ENCODE measurements around the gene CTSE. TPM values are rescaled to one million over a fixed set of nuclear protein-coding genes. Genes with fewer than 3 reads are reported as not detected.

Gene CTSE
- total and polyA plus RNA-seq, 7 experiments from 2014 or later = not detected

GRCh38 chr1:206003854-206004800, 19.6 kb downstream of the CTSE start:
- H3K36me3 ChIP-seq (ENCODE audit: control insufficient read depth in 2 of 3, insufficient read depth in 3 of 3, low read length in 3 of 3) = no peaks in the 10 kb centered on the region
- ATAC-seq = no peak
- H3K4me1 ChIP-seq (ENCODE audit: control insufficient read depth in 2 of 2, insufficient read depth in 2 of 2, low read length in 2 of 2) = no peaks in the 10 kb centered on the region
- no peak for DNase-seq
- H3K27me3 ChIP-seq (ENCODE audit: control insufficient read depth in 2 of 2, insufficient read depth in 2 of 2, low read length in 2 of 2) = no peaks in the 10 kb centered on the region
- H3K27ac ChIP-seq (ENCODE audit: low read depth, low read length) = no peak overlapping the region
- Mint-ChIP-seq H3K4me1 (peaks cover 0 to 9% (median 0%) of the 10 kb centered on the region in 7 donors), H3K4me3 (no peak overlapping the region), H3K27ac (peak overlapping the region in 1 of 9 donors; percentile 6), H3K36me3 (no peaks in the 10 kb centered on the region), H3K9me3 (peaks cover 0 to 1% (median 0%) of the 10 kb centered on the region in 11 donors), H3K27me3 (peaks cover 0 to 9% (median 5%) of the 10 kb centered on the region in 5 donors)
- H3K9me3 ChIP-seq (ENCODE audit: control insufficient read depth in 2 of 3, low read length in 3 of 3) = no peaks in the 10 kb centered on the region
- POLR2A ChIA-PET = no interaction called here
- intact Hi-C loops (cut with micrococcal nuclease) = no loop called here
- CTCF ChIA-PET = no interaction called here
- no peak overlapping the region for H3K4me3 ChIP-seq (ENCODE audit: low read length)

DNA sequence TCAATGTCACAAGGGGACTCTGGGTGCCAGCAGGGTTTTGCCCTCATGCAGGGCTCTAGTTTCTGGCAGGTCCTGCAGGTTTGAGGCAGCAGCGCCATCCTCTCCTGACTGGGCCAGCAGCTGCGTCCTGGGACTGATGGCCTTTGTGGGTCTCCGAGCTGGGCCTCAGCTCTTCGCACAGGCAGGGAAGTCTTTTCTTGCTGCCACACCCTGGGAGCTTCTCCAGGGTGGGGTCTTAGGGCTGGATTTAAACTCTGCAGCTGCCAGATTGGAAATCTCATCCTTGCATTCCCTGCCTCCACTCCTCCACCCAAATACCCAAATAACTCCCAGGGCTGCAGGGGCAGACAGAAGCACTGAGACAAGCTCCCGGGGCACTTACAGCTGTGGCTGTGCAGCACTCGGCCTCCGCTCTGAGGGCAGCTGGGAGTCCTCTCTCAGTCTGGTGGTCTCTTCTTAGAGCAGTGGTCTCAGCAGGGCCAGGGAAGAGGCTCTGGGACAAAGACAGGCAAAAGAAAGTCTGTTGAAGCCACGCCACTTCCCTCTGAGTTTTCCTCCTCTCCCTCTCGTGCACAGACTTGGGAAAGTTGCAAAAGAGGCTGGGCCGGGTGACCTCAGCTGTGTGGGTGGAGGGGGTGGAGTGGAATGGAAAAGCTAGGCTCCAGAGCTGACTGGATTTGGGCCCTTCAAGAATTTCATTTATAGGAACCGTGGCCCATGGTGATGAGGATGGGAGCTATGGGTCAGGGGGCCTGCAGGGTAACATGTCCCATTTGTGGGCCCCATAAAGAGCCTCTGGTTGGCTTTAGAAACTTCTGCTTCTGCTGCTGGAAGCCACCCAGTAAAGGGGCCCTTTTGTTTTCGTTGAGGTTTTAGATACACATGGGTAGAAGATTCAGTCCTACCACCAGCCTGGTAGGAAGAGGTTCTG, 20.6 kb downstream of the CTSE start, which contains the start of gene RAB7B:
RAB7B (minus strand) TSS at position 525 of the 931 bp plus-strand sequence. CDS start 9,260 bp downstream, outside the sequence.
- Histone ChIP-seq H3K27me3 (ENCODE audit: control insufficient read depth in 2 of 2, insufficient read depth in 2 of 2, low read length in 2 of 2) (no peaks in the 10 kb centered on the region), H3K4me1 (ENCODE audit: control insufficient read depth in 2 of 2, insufficient read depth in 2 of 2, low read length in 2 of 2) (no peaks in the 10 kb centered on the region), H3K9me3 (ENCODE audit: control insufficient read depth in 2 of 3, low read length in 3 of 3) (no peaks in the 10 kb centered on the region), H3K4me3 (ENCODE audit: low read length) (no peak within 1 kb of the TSS), H3K27ac (ENCODE audit: low read depth, low read length) (no peak within 1 kb of the TSS), H3K36me3 (ENCODE audit: control insufficient read depth in 2 of 3, insufficient read depth in 3 of 3, low read length in 3 of 3) (no peaks in the 10 kb centered on the region)
- intact Hi-C loops (cut with micrococcal nuclease) = no loop called here
- H3K27me3 Mint-ChIP-seq = peaks cover 0 to 12% (median 5%) of the 10 kb centered on the region in 5 donors
- ATAC-seq (peak; percentile 24), DNase-seq (peak in 1 of 9 donors; percentile 32)
- ChIA-PET CTCF (no interaction called here), POLR2A (no interaction called here)
- H3K4me1 Mint-ChIP-seq = peaks cover 0 to 9% (median 0%) of the 10 kb centered on the region in 7 donors
- H3K36me3 Mint-ChIP-seq = no peaks in the 10 kb centered on the region
- H3K27ac Mint-ChIP-seq = no peak within 1 kb of the TSS
- peaks cover 0 to 1% (median 0%) of the 10 kb centered on the region in 11 donors for H3K9me3 Mint-ChIP-seq
- no peak within 1 kb of the TSS for H3K4me3 Mint-ChIP-seq

GRCh38 chr1:206002160-206002559, 21.5 kb downstream of the CTSE start:
- POLR2A ChIA-PET = no interaction called here
- Histone ChIP-seq H3K27me3 (ENCODE audit: control insufficient read depth in 2 of 2, insufficient read depth in 2 of 2, low read length in 2 of 2) (no peaks in the 10 kb centered on the region), H3K4me3 (ENCODE audit: low read length) (no peak overlapping the region), H3K9me3 (ENCODE audit: control insufficient read depth in 2 of 3, low read length in 3 of 3) (no peaks in the 10 kb centered on the region), H3K4me1 (ENCODE audit: control insufficient read depth in 2 of 2, insufficient read depth in 2 of 2, low read length in 2 of 2) (no peaks in the 10 kb centered on the region), H3K27ac (ENCODE audit: low read depth, low read length) (no peak overlapping the region), H3K36me3 (ENCODE audit: control insufficient read depth in 2 of 3, insufficient read depth in 3 of 3, low read length in 3 of 3) (no peaks in the 10 kb centered on the region)
- Mint-ChIP-seq H3K36me3 (no peaks in the 10 kb centered on the region), H3K27ac (no peak overlapping the region), H3K4me3 (no peak overlapping the region), H3K27me3 (peaks cover 0 to 12% (median 3%) of the 10 kb centered on the region in 5 donors), H3K9me3 (peaks cover 0 to 1% (median 0%) of the 10 kb centered on the region in 11 donors), H3K4me1 (peaks cover 0 to 9% (median 0%) of the 10 kb centered on the region in 7 donors)
- CTCF ChIA-PET = no interaction called here
- intact Hi-C loops (cut with micrococcal nuclease) = no loop called here
- DNase-seq = peak in 1 of 9 donors; percentile 15
- no peak for ATAC-seq

- no peaks in the 10 kb centered on the region for H3K36me3 ChIP-seq (ENCODE audit: control insufficient read depth in 2 of 3, insufficient read depth in 3 of 3, low read length in 3 of 3)
- no peaks in the 10 kb centered on the region for H3K4me1 ChIP-seq (ENCODE audit: control insufficient read depth in 2 of 2, insufficient read depth in 2 of 2, low read length in 2 of 2)
- Mint-ChIP-seq H3K4me1 (peaks cover 0 to 9% (median 0%) of the 10 kb centered on the region in 7 donors), H3K27me3 (peaks cover 0 to 9% (median 2%) of the 10 kb centered on the region in 5 donors), H3K9me3 (peaks cover 0 to 1% (median 0%) of the 10 kb centered on the region in 11 donors), H3K36me3 (no peaks in the 10 kb centered on the region), H3K27ac (no peak overlapping the region), H3K4me3 (no peak overlapping the region)
- no peaks in the 10 kb centered on the region for H3K27me3 ChIP-seq (ENCODE audit: control insufficient read depth in 2 of 2, insufficient read depth in 2 of 2, low read length in 2 of 2)
- H3K27ac ChIP-seq (ENCODE audit: low read depth, low read length) = no peak overlapping the region
- DNase-seq = peak in 1 of 9 donors; percentile 53
- ATAC-seq = peak; percentile 78
- H3K4me3 ChIP-seq (ENCODE audit: low read length) = no peak overlapping the region
- ChIA-PET CTCF (no interaction called here), POLR2A (no interaction called here)
- H3K9me3 ChIP-seq (ENCODE audit: control insufficient read depth in 2 of 3, low read length in 3 of 3) = no peaks in the 10 kb centered on the region
- intact Hi-C loops (cut with micrococcal nuclease) = no loop called here
Measured at GRCh38 chr1:206001476-206001888, 22.2 kb downstream of the CTSE start.

DNA sequence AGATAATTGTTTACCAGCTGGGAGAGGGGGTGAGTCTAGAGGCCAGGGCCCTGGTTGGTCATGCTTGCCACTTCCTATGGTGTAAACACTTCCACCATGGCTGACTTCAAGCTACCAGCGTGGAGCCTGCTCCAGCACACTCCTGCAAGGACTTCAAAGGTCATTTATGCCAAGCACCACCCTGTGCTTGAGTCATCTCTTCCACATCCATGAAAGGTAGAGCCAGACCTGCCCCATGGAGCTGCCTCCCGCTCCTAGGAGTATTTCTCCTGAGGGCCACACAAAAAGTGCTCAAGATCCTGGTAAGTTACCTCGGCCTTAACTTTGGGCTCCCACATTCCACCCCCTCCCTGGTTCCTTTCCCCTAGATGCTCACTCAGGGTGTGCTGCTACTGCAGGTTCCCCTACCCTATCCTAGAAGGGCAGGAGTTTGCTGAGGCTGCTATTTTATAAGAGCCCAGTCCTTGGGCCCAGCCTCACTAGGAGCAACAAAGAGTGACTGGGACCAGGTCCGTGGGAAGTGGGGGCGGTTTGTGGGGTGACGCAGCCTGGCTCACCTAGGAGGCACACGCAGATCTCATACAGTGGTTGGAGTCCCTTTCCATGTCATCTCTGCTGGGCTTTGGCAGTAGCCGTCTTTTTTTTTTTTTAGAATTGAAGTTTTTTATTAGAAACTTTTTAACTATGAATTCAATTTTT, 22.9 kb downstream of the CTSE start:
- ATAC-seq = no peak
- CTCF ChIA-PET = interaction anchor here (1.9 kb wide), 1 partner anchor 24 kb away, joined by 6 read pairs; no protein-coding TSS in a partner anchor

More for the DNA sequence above, 22.9 kb downstream of the CTSE start:
- DNase-seq = peak in 1 of 9 donors; percentile 47
- H3K27ac ChIP-seq (ENCODE audit: low read depth, low read length) = no peak overlapping the region
- Mint-ChIP-seq H3K36me3 (no peaks in the 10 kb centered on the region), H3K27me3 (peaks cover 0 to 4% (median 0%) of the 10 kb centered on the region in 5 donors), H3K9me3 (peaks cover 0 to 1% (median 0%) of the 10 kb centered on the region in 11 donors), H3K27ac (no peak overlapping the region), H3K4me1 (peaks cover 0 to 6% (median 0%) of the 10 kb centered on the region in 7 donors), H3K4me3 (no peak overlapping the region)
- H3K36me3 ChIP-seq (ENCODE audit: control insufficient read depth in 2 of 3, insufficient read depth in 3 of 3, low read length in 3 of 3) = no peaks in the 10 kb centered on the region
- POLR2A ChIA-PET = no interaction called here
- no peaks in the 10 kb centered on the region for H3K9me3 ChIP-seq (ENCODE audit: control insufficient read depth in 2 of 3, low read length in 3 of 3)
- intact Hi-C loops (cut with micrococcal nuclease) = no loop called here
- H3K4me1 ChIP-seq (ENCODE audit: control insufficient read depth in 2 of 2, insufficient read depth in 2 of 2, low read length in 2 of 2) = no peaks in the 10 kb centered on the region
- no peaks in the 10 kb centered on the region for H3K27me3 ChIP-seq (ENCODE audit: control insufficient read depth in 2 of 2, insufficient read depth in 2 of 2, low read length in 2 of 2)
- no peak overlapping the region for H3K4me3 ChIP-seq (ENCODE audit: low read length)
